GM21576 (cell line): Measurements from ENCODE around the gene TMEM128.
"Not testable (repeated sequence)": the region's sequence is repeated elsewhere in the genome, so short reads cannot be mapped to it uniquely, and the experiment has no call there.

Experiments used
- ATAC-seq: cut with Tn5 transposase; IDR thresholded peaks from one replicate; pipeline ENCODE4 v1.9.1; 2021; ENCODE audit warnings: mild to moderate bottlenecking, moderate library complexity; ENCODE audit not compliant: unreplicated experiment

TMEM128 gene

DNA sequence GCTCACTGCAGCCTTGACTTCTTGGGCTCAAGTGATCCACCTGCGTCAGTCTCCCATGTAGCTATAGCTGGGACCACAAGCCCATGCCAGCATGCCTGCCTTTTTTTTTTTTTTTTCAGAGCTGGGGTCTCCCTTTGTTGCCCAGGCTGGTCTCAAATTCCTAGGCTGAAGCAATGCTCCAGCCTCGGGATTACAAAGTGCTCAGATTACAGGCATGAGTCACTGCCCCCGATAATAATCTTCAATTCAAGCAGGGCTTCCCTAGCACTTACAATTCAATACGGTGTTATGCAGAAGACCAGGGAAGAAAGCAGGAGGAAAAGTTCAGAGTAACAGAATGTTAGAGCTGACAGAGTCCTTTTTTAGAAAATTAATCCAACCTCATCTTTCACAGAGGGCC, 47.4 kb downstream of the TMEM128 start:
- ATAC-seq = no peak

- no peak for ATAC-seq
Measured at GRCh38 chr4:4195354-4195753, 52.7 kb downstream of the TMEM128 start.

DNA sequence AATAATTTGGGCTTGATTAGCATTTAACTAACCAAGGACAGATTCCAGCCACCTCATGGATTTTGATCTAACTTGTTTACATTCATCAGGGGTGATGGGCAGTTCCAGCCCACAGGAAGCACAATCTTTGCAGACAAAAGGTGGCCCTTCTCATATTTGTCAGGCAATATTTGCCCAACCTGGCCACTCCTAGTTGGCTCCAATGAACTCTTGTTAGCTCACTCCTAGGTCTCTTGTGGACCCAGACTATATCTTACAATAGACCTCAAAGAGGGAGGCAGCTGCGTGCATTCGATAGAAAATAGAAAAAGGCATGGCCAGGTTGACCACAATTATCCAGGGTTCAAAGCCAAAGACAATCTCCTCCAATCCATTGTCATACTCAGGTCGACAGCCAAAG, 59.5 kb downstream of the TMEM128 start:
- not testable (repeated sequence) for ATAC-seq
